GM21390 (cell line): ENCODE data around the gene AATK.

Source experiments
- ATAC-seq: cut with Tn5 transposase; IDR thresholded peaks from one replicate; pipeline ENCODE4 v1.9.1; 2021; ENCODE audit not compliant: unreplicated experiment

The AATK gene

DNA sequence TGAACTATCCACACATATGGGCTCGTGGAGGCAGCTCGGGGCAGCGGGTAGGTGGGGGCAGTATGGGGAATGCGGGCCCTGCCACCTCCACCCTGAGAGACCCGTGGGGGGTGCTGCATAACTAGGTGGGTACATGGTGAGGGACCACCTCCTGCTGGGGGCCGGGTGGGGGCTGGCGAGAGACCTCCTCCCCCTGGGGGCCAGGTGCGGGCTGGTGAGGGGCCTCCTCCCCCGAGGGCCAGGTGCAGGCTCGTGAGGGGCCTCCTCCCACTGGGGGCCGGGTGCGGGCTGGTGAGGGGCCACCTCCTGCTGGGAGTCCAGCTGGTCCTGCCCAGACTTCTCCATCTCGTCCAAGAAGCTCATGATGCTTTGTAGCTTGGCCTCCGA lies 31.4 kb upstream of the AATK start:
- ATAC-seq, result no peak

DNA sequence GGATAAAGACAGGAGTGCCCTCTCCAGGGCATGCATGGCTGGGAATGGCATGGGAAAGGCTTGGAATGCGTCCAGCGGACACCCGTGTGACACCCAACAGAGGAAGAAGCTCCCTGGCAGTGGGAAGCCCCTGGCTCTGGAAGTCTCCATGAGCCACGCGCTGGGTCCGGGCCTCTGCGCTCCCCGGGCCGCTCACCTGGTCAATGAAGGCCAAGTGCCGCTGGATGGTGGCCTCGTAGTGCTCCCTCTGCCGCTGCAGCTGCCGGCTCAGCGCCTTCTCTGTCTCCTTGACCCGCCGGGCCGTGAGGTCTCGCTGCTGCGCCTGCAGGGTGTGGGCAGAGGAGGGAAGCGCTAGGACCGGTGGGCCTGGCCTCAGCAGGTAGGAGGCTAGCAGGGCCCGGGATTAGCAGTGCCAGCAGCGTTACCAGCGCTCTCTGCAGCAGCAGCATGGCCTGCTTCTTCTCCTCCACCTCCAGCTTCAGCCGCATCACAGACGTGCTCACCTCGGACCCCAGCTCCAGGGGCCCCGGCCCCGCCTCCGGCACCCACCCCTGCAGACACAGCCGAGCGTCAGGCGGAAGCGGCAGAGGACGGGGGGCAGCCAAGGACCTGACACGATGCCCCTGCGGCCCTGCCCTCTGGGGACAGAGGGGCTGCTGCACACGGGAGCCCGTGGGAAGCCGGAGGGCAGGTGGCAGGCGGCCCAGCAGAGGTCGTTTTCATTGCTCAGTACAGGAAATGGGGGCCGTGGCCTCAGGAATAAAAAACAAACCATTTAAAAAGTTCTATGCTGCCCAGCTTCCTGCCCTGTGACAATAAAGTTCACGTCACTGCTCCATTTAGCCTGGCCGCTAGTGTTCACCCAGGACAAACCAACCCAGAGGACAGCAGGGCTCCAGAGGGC lies 30.7 kb upstream of the AATK start:
- ATAC-seq, result no peak

DNA sequence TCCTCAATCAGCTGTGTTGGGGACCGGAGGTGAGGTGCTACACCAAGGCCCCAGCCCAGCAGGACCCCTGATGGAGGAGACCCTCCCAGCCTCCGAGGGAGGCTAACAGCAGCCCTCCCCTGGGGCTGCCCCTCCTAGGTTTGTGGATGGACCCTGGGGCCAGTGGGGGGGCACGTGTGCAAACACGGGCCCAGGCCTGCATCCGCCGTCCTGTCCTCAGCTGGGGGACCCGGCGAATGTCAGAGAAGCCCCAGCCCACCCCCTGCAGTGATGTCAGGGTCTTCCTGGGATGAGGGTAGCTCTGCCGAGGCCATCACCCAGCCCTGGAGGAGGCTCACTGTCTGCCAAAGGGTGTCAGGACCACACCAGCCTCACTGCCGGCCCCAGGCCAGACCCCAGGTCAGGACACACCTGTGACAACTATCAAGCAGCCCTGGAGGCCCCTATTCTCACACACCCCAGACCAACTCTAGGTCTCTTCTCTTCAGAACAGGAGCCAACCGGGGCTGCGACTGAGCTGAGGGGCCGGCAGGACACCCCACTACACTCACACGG lies 30.0 kb upstream of the AATK start:
- ATAC-seq, result no peak

- no peak for ATAC-seq
Measured at GRCh38 chr17:81194941-81195901, 29.2 kb upstream of the AATK start.

DNA sequence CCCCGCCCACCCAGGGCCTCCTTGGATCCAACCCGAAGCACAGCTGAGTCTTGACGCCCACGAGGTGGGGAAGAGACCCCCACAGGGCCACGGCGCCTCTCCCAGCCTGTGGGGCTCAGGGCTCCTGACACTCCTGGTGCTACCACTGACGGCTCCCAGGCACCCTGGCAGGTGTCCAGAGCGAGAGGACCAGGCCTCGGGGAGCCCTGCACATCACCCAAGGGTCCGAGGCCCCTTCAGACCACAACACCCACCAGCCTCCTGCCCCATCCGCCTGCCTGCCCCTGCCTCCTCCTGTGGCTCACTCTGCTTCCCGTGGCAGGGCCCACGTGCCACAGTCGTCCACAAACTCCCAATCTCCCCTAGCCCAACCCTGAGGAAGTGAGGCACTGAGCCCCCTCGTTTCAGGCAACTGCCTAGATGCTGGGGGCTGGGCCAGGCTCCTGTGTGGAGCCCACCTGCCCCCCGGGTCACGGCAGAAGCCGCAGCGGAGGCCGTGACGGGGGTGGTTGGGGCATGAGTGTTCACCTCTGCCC lies 28.3 kb upstream of the AATK start:
- no peak for ATAC-seq

DNA sequence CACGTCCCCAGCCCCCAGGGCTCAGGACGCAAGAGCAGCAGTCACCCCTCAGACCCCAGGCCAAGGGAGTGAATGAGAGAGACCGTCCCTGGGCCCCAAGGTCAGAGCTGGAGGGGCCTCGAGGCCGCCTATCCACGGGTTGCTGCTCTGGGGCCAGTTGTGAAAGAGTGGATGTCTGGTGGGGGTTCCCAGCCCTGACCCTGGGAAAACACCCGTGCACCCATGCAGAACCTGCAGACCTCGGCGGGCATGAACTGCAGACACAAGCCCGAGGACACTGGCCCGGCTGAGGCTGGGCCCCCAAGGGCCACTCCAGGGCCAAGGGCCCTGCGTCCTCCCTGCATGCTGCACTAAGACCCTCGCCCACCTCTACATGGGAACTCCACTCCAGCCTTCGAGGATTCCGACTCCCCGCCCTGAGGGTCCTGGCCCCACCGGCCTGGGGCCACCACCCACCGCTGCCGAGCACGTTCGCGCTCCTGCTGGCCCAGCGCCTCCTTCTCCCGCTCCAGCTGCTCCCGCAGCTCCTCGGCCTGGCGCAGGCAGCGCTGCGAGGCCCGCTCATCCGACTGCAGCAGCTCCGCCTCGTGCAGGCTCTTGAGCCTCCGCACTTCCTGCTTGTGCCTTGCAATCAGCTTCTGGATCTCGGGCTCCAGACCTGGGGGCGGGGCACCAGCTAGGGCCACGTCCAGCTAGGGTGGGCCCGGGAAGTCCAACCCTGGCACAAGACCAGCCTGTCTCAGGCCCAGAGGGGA lies 27.6 kb upstream of the AATK start:
- ATAC-seq, result no peak

- ATAC-seq, result no peak
Measured at GRCh38 chr17:81193051-81193410, 27.0 kb upstream of the AATK start.

GRCh38 chr17:81192386-81193050 lies 26.5 kb upstream of the AATK start:
- ATAC-seq, result no peak

DNA sequence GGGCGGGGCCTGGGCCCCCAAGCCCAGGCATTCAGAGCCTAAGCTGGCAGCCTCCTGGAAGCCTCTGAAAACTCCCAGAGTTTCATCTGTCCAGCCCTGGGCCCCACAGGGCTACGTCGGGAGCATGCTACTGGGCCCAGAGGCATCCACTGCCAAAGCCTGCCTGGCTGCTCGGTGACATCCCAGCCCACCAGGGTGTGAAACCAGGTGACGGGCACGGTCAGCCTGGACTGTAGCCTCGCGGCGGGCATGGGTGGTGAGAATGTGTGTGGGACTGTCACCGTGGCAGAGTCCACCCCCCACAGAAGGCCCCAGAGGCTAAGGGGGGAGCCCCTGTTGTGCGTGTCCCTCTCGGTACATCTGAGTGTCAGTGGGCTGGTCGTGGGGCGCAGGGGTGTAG lies 25.6 kb upstream of the AATK start:
- ATAC-seq, result no peak

DNA sequence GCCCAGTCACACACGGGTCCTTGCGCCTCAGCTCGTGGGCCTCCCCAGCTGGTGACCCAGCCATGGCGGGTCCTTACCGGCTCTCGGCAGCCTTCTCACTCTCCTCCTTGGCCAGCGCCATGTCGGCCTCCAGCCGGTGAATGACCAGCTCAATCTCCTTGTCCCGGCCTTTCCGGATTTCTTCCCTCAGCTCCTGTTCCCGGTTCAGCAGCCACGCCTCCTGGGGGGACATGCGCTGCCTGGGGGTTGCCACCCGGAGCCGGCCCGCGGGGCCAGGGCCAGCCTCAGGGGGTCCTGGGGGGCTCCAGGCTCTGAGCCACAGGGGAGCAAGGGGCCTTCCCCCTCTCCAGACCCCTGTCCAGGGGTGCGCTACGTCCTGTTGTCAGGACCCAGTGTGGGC lies 25.1 kb upstream of the AATK start:
- no peak for ATAC-seq

GRCh38 chr17:81190591-81190990 lies 24.6 kb upstream of the AATK start:
- ATAC-seq, result no peak

DNA sequence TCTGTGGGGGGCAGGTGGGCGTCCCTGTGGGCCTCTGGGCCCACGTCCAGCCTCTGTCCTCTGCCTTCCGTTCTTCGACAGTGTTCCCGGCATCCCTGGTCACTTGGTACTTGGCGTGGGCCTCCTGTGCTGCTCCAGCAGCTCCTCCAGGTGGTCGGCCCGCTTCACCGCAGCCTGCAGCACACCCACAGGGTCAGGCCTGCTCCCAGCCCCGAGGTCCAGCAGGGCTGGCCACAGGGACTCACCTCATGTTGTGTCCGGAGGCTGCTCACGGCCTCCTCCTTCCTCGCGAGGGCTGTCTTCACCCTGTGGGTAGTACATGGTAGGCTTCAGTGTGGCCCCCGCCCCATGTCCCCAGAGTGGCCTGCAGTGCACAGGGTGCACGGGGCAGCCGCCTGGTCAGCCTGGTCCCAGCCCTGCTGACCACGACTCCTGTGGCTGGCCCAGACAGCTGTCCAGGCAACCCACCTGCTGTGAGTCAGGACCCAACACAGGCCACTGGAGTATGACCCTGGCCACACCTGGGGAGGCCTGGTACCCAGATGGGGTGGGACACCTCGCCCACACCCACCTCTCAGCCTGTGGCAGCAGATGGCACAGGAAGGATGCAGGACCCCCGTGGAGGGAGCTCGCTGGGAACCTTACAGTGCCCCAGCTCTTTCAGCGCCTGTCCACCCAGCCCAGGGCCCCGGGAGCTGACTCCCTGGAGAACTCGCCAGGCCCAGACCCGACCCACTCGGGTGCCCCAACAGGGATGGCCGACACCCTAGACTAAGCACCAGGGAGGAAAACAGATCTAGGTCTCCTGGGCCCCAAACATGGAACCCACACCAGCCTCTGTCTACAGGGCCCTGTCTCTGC lies 23.9 kb upstream of the AATK start:
- no peak for ATAC-seq

DNA sequence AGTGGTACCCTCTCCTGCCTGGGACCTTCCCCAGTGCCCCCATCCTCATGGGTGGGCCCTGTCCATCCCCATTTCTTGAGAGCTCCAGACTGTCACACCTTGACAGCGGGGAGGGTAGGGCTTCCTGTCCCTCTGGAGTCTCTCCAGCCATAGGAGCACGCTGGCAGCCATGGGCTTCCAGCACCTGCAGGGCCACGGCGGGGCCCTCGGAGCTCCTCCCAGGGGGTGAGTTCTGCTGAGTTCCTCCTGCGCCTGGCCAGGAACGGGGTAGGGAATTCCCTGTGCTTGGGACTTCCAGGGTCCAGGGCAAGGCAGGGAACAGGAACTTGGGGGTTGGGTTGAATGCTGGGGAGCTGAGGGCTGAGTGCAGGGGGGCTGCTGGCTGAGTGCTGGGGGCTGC lies 23.0 kb upstream of the AATK start:
- no peak for ATAC-seq

DNA sequence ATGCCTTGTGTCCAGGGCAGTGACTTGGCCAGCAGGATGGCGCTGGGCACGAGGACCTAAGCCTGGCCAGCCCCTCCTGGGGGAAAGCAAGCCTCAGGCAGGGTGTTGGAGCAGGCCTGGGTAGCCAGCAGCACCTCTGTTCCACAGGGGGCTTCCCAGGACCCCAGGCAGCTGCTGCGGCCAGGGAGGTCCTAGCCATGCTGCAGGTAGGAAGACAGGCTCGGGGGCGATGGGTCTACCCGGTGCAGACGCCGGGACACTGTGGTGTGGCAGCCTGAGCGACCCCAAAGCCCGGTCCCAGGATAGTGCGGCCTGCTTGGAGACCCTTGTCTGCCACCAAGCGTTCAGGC lies 22.4 kb upstream of the AATK start:
- ATAC-seq, result no peak

DNA sequence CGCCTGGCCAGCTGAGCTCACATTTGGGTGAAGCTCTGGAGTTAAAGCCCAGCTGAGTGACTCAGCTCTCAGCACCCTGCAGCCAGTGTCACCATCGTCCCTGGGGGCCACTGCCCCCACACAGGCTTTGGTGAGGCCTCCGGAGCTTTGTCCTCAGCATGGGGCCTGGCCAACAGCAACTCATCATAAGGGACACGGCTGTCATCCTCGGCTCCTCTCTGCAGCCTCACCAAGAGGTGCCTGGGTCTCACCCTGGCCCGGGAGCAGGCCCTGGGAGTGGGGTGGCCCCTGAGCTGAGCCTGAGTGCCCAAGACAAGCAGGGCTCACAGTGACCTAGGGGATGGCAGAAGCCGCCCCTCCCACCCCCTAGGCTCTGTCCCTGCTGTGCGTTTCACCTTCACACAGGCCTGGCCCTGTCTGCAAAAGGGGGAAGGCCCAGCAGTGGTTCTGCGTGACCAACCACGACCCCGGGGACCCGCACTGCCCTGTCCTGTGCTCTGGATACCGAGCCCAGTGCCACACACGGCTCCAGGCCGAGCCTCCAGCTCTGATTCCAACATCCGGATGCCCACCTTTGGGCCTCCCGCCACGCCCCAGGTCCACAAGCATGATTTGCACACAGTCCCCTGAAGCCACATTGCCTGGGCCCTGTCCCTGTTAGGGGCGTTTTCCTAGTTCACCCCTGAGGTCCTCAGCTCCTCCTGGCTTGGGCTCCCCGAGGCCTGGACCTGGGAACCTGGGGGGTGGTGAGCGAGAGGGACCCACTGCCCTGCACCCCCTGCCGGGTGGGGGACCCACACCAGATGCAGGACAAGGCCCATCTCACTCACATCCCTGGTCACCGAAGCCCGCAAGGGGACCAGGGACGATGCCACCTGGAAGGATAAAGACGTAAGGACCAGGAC lies 21.8 kb upstream of the AATK start:
- ATAC-seq, result no peak

DNA sequence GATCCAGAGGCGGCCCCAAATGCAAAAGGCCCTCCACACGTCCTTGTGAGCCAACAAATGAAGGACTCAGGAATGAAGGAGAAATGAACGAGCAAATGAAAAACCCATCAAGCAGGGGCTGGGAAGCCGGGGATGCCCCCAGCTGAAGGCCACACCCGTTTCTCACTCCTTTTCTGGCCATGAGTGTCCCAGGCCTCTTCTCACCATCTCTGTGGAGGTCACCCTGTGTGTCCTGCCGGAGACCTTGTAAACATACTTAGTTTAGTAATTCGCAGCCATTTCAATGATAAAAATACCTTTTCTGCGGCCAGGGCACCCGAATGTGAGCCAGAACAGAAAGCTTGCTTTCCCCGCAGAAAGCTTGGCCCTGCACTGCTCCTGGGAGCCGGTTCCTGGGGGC lies 21.1 kb upstream of the AATK start:
- ATAC-seq, result no peak

DNA sequence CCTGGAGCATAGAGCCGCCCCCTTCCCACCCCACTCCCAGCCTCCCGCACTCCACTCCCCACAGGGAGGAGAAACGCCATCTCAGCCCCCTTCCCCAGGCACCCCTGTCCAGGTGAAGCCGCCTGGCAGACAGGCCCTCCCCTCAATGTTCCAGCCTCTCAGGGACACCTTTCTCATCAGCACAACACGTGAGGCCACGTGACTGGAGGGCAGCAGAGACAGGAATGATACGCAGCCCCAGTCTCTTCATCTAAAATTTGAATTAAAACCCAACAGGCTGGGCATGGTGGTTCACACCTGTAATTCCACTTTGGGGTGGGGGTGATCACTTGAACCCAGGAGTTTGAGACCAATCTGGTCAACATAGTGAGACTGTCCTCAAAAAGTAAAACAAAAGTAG lies 20.2 kb upstream of the AATK start:
- no peak for ATAC-seq

GRCh38 chr17:81184555-81184954 lies 18.5 kb upstream of the AATK start:
- ATAC-seq, result no peak
